ENCODE measurements around the gene RPS8.
"Not testable (repeated sequence)": the region's sequence is repeated elsewhere in the genome, so short reads cannot be mapped to it uniquely, and the experiment has no call there.

The RPS8 gene

DNA sequence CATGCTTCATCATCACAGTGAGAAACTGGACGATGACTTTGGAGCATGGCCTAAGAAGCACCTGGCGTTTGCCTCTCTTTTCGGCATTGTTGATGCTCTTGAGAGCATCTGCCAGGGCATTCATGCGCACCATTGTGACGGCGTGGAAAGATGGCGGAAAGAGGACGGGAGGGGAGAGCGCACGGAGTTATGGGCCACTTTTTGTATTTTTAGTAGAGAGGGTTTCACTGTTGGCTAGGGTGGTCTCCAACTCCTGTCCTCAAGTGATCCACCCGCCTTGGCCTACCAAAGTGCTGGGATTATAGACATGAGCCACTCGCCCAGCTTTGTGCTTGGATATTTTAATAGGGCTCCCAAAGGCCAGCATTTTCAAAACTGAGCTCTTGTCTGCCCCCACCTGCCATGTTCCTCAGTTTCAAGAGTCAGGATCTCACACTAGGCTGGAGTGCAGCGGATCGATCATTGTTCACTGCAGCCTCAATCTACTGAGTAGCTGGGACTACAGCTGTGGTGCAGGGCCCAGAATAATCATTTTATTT, 5.3 kb downstream of the RPS8 start:
- in situ Hi-C loops (cut with HindIII; ENCODE audit: low sequenced_read_pairs) = no loop called here

- in situ Hi-C loops (cut with HindIII; ENCODE audit: low sequenced_read_pairs) = no loop called here
Observed at GRCh38 chr1:44783697-44784093, 8.4 kb downstream of the RPS8 start.

GRCh38 chr1:44784094-44785028, 9.0 kb downstream of the RPS8 start:
- in situ Hi-C loops (cut with HindIII; ENCODE audit: low sequenced_read_pairs) = no loop called here

DNA sequence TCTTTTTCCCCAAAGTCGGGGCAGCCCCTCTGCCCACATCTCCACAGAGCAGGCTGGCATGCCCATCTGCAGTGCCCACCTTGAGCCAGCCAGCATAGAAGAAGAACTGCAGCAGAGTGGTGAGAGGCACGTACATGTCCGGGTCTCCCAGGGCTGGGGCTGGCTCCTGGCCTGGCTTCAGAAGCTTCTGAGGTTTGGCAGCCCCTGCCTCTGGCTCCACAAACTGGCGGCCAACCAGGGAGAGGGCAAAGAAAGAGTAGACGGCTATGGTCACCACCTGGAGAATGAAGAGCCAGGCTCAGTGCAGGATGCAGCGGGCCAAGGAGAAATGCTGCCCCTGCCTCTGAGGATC, 9.7 kb downstream of the RPS8 start:
- in situ Hi-C loops (cut with HindIII; ENCODE audit: low sequenced_read_pairs) = no loop called here

GRCh38 chr1:44785501-44786137, 10.3 kb downstream of the RPS8 start:
- in situ Hi-C loops (cut with HindIII; ENCODE audit: low sequenced_read_pairs) = no loop called here

- in situ Hi-C loops (cut with HindIII; ENCODE audit: low sequenced_read_pairs) = no loop called here
Observed at GRCh38 chr1:44786138-44786840, 10.9 kb downstream of the RPS8 start.

GRCh38 chr1:44786841-44787426, 11.6 kb downstream of the RPS8 start:
- in situ Hi-C loops (cut with HindIII; ENCODE audit: low sequenced_read_pairs) = no loop called here

DNA sequence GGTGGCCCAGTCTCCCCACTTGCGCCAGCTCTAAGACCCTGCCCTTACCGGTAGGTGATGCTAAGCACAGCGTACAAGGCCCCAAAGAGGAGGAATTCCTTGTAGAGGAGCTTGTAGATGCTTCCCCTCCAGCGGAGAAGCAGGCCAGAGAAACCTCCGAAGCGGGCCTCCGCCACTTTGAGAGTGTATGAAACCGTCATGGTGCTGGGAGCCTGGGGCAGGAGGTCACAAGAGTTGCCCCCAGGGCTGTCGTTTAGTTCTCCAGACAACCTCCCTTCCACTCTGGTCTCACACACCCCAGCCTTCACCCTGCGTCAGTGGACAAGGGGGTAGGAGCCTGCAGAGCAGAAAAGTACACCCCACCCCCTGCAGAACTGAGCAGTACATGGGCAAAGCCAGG, 12.2 kb downstream of the RPS8 start:
- in situ Hi-C loops (cut with HindIII; ENCODE audit: low sequenced_read_pairs) = no loop called here

DNA sequence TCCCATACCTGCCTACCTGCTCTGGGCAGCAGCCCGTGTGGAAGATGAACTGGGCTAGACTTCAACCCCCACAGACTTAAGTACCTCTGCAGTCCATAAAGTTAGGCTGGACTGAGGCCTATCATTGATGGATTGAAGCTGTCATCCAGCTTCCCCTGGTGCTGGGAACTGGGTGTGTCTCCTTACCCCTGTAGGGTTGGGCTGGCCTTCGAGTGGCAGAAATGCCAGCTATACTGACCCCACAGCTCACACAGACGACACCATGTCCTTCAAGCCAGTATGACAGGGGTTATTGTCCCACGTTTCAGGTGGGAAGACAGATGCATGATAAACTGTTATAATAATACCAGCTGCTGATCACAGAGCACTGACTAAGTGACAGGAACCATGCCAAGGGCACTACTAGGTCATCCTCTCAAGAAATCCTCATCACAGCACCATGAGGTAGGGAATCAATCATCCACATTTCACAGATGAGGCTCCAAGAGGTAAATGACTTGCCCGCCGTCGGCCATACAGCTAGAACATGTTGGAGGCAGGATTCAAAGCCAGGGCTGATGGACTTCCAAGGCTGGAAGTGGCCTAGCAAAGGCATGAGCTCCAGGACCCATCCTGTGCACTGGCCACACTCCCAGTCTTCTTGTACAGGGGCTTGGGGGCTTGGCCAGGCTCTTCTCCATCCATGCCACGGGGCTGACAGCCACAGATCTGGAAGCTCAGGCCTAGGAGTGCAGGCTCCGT, 12.9 kb downstream of the RPS8 start, which contains the start of gene BEST4:
Gene BEST4 (minus strand): TSS at position 51 of the 741 bp plus-strand sequence. CDS start 465 bp downstream, outside the sequence.
- in situ Hi-C loops (cut with HindIII; ENCODE audit: low sequenced_read_pairs) = no loop called here

- in situ Hi-C loops (cut with HindIII; ENCODE audit: low sequenced_read_pairs) = no loop called here
Observed at GRCh38 chr1:44790968-44791801, 15.8 kb downstream of the RPS8 start.

DNA sequence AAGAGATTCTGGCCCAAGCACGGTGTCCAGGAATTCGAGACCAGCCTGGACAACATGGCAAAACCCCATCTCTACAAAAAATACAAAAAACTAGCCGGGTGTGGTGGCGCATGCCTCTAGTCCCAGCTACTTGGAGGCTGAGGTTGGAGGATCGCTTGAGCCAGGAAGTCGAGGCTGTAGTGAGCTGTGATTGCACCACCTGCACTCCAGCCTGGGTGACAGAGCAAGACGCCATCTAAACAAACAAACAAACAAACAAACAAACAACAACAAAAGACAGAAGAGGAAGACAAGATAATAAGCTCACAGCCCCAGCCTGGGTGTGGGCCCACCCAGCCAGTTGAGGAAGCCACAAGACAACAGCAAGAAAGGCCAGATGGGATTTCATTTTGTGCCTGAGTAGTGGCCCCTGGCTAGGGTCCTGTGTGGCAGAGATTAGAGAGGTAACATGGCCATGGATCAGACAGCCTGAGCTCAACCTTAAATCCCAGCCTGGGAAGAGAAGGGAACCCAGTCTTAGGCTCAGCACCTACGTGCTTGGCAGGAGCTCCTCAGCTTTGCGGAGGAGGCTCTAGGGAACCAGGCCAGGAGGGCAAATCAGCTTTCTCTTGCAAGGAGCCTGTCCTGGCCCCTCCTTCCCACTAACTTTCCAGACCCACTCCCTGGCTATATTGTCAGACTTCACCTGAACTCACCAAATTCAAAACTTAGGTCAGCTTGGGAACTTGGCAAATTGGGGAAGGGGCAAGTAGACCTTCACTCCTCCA, 17.6 kb downstream of the RPS8 start:
- in situ Hi-C loops (cut with HindIII; ENCODE audit: low sequenced_read_pairs) = no loop called here

DNA sequence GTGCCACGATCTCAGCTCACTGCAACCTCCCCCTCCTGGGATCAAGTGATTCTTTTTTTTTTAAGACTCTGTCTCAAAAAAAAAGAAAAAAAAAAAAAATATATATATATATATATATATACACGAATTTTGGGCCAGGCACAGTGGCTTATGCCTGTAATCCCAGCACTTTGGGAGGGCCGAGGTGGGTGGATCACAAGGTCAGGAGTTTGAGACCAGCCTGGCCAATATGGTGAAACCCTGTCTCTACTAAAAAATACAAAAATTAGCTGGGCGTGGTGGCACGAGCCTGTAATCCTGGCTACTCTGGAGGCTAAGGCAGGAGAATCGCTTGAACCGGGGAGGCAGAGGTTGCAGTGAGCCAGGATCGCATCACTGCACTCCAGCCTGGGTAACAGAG, 22.5 kb downstream of the RPS8 start:
- in situ Hi-C loops (cut with HindIII; ENCODE audit: low sequenced_read_pairs) = not testable (repeated sequence)

- in situ Hi-C loops (cut with HindIII; ENCODE audit: low sequenced_read_pairs) = no loop called here
Observed at GRCh38 chr1:44798481-44799365, 23.4 kb downstream of the RPS8 start.

DNA sequence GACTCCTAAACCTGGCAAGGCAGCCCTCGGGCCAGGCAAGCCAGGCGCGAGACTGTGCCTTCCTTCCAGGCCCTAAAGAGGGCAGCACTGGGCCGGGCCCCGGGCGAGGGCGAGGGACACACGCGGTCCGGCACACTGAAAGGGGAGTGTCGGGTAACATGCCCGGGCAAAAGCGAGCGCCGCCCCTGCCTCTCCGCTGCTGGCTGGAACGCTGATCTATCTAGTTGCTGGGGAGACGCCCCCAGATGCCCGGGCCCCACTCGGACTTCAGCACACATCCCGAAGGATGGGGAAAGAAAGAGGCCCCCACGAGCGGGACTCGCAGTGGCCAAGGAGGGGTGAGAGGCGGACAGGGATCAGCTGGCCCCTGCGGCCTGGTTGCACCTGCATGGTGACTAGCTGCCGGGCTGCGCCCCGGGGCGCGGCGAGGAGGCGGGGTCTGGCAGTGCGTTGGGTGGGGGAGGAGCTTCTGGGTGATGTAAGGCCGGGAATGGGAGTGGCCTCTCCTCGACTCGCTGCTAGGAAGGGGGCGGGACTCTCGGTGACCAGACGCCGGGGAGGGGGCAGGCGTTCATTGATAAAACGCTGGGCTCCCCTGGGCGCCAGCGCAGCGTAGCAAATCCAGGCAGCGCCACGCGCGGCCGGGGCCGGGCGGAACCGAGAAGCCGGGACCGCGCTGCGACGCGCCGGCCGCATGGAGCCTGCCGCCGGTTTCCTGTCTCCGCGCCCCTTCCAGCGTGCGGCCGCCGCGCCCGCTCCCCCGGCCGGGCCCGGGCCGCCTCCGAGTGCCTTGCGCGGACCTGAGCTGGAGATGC, 24.6 kb downstream of the RPS8 start, which contains the start of gene PLK3:
Gene PLK3 (plus strand): TSS at position 608 of the 815 bp plus-strand sequence. CDS start 87 bp downstream, at position 695.
- in situ Hi-C loops (cut with HindIII; ENCODE audit: low sequenced_read_pairs) = no loop called here

DNA sequence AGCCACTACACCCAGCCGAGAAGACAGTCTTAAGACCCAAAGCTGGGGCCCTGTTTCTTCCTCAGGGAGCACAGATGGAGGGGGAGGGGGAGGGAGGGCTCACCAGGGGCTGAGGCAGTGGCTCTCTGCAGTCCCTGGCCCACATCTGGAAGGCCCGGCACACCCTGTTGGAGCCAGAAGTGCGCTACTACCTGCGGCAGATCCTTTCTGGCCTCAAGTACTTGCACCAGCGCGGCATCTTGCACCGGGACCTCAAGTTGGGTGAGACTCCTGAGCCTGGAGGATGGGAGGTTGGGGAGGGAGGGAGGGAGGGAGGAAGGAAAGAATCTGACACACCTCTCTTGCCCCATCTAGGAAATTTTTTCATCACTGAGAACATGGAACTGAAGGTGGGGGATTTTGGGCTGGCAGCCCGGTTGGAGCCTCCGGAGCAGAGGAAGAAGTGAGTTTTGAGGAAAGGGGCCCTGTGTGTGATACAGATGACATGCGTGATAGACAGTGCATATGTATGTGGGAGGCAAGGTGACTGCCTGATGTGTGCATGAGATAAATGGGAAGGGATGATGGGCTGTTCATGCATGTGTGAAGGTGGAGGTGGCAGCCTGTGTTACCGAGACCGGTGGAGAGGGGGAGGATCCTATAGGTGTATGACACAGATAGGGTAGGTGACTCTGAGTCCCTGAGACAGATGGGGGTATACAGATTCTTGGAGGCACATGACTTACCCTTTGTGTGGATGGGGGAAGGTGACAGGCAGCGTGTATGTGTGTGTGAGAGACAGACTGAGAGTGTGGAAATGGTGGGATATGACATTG, 26.4 kb downstream of the RPS8 start:
- in situ Hi-C loops (cut with HindIII; ENCODE audit: low sequenced_read_pairs) = no loop called here
